ENCODE data around the gene ARFGAP2. TPM values are rescaled to one million over a fixed set of nuclear protein-coding genes. Genes with fewer than 3 reads are reported as not detected.

ARFGAP2 gene
- total RNA-seq, 4 donors from 2014 or later, result 105 to 239 (median 157) TPM

DNA sequence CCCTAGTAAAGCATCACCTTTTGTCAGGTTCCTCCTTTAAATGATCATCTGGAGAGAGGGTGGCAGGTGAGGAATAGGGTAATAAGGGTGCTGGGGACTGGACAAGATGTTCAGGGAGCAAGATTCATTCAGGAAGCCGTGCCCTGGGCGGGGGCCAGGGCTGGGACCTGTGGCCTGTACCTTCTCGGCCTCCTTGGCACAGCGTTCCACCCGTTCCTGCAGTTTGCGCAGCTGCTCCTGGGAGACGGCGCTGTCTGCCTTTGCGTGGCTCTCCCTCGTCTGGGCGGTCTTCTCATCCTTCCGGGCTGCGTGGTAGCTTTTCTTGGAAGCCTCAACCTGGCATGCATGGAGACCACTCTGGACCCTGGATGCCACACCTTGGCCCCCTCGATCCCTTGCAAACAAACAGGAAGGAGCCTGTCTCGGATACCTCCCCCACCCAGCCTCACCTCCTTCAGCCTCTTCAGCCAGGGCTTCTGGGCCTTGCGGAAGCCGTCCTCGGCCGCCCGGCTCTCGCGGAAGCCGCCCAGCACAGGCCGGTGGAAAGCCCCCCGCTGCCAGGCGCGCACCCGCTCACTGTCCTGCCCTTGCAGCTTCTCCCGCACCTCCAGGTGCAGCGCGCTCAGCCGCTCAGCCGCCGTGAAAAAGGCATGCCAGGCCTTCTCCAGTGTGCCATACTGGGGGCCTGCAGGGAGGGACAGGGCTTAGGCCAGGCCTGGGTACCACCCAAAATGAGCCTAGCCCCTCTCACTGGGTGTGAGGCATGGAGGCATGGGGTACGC is 3.5 kb upstream of the ARFGAP2 start:
- WGBS, 2 donors, result 92 to 94% methylated on average over 34 of the region's 35 CpGs
- no peak overlapping the region for H3K4me3 ChIP-seq (ENCODE audit: low read depth, poor library complexity, severe bottlenecking)
- no peak for DNase-seq (ENCODE audit: low spot score in 2 of 2)
- no peak for TF ChIP-seq POLR2A (IDR thresholded peaks at IDR 0.05)
- TF ChIP-seq, protein P1, sequence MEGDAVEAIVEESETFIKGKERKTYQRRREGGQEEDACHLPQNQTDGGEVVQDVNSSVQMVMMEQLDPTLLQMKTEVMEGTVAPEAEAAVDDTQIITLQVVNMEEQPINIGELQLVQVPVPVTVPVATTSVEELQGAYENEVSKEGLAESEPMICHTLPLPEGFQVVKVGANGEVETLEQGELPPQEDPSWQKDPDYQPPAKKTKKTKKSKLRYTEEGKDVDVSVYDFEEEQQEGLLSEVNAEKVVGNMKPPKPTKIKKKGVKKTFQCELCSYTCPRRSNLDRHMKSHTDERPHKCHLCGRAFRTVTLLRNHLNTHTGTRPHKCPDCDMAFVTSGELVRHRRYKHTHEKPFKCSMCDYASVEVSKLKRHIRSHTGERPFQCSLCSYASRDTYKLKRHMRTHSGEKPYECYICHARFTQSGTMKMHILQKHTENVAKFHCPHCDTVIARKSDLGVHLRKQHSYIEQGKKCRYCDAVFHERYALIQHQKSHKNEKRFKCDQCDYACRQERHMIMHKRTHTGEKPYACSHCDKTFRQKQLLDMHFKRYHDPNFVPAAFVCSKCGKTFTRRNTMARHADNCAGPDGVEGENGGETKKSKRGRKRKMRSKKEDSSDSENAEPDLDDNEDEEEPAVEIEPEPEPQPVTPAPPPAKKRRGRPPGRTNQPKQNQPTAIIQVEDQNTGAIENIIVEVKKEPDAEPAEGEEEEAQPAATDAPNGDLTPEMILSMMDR (IDR thresholded peaks at IDR 0.05), result no peak
- intact Hi-C loops (cut with DNase I; ENCODE audit: low total_unique reads), result loop anchor here (5.0 to 10.0 kb wide), 2 partner anchors 87 to 175 kb away; partner anchors contain the start of gene MYBPC3

DNA sequence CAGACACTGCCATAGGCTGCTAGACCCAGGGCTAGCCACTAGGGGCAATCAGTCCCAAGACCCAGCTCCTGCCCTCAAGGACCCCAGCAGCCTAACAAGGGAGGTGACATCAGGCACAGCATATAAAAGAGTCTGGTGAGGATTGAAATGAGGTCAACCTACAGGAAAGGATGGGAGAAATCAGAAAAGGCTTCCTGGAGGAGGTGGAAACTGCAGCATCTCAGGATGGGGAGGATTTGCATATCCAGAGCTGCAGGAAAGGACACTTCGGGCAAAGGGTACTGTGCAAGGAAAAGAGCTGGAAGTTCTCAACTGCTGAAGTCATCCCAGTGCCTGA is 2.9 kb upstream of the ARFGAP2 start:
- H3K4me3 ChIP-seq (ENCODE audit: low read depth, poor library complexity, severe bottlenecking), result no peak overlapping the region
- DNase-seq (ENCODE audit: low spot score in 2 of 2), result no peak
- TF ChIP-seq, protein P1 (IDR thresholded peaks at IDR 0.05), result no peak
- no peak for TF ChIP-seq POLR2A (IDR thresholded peaks at IDR 0.05)
- intact Hi-C loops (cut with DNase I; ENCODE audit: low total_unique reads), result no loop called here
- 86 to 89% methylated on average over 1 of the region's 1 CpG for WGBS, 2 donors

DNA sequence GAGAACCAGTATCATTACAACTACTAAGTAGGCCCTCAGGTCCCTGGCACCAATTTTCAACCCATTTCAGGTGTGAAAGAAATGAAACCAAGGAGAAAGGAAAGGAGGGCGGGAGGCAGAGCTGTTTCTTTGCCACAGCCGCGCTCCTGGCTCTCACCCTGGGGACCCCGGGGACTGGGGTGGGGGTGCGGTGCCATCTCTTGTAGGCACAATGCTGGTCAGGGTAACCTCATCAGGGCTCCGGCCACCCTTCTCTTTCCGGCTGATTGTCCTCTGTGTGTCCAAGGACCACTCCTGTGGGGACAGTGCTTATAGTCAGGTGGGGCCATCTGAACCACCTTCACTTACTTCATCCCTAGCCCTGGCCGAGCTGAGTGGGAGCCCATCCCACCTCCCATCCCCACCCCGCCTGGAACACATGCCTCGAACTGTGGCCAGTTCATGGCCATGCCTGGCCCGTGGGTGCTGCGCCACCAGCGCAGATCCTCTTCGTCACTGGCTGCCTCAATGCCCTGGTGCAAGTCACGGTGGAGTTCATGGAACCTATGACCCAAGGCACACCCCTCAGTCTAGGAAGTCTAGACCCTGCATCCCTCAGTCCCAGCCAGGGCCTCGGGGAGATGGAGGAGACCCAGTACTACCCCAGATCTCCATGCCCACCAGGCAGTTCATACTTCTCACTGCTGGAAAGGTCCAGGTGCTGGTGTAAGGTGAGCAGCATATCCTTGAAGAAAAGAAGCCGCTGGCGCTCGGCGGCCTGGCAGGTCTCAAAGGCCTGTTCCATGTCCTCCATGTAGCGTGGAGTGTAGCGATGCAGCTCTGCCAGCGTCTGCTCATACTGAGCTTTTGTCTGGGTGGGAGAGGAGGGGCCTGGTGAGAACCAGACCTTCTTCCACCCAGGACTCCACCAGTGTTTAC is 2.3 kb upstream of the ARFGAP2 start:
- WGBS, 2 donors, result 93 to 95% methylated on average over 22 to 23 of the region's 23 CpGs
- DNase-seq (ENCODE audit: low spot score in 2 of 2), result no peak
- TF ChIP-seq POLR2A (IDR thresholded peaks at IDR 0.05), result no peak
- TF ChIP-seq, protein P1 (IDR thresholded peaks at IDR 0.05), result no peak
- no peak overlapping the region for H3K4me3 ChIP-seq (ENCODE audit: low read depth, poor library complexity, severe bottlenecking)
- intact Hi-C loops (cut with DNase I; ENCODE audit: low total_unique reads), result no loop called here

DNA sequence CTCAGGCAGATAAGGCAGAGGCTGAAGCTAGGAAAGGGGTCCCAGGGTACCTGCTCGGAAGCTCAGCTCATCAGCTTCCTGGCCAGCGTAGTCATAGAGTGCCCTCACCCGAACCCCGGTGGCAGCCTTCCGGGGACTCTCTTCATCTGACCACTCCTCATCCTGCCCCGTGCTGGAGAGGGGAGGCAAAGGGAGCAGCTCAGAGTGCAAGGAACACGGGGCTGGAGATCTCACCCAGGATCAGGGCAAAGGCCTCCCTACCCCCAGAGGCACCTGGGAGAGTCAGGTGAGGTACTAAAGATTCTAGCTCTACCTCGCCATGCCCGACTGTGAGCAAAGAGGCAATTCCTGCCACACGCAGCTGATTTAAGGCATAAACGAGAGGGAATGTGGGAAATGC is 1.6 kb upstream of the ARFGAP2 start:
- intact Hi-C loops (cut with DNase I; ENCODE audit: low total_unique reads), result no loop called here
- DNase-seq (ENCODE audit: low spot score in 2 of 2), result no peak

DNA sequence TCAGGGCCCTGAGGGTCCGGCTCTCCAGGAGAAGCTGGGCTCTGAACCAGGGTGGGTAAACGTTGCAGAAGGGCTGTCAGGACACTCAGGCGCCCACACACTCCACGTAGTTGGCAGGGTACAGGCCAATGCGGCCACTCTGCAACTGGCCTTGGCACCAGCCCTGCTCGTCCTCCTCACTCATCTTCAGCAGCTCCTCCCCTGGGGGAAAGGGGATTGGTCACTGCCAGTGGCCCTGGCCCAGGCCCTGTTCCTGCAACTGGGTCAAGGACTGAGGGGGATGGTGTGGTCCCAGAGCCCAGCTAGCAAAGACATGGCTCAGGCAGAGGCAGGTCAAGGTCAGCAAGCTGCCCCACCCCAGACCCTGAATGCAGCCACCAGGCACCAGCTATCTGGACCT is 1.2 kb upstream of the ARFGAP2 start:
- intact Hi-C loops (cut with DNase I; ENCODE audit: low total_unique reads), result no loop called here
- 13 to 34% methylated on average over 4 to 6 of the region's 6 CpGs for WGBS, 2 donors
- no peak for DNase-seq (ENCODE audit: low spot score in 2 of 2)
- H3K4me3 ChIP-seq (ENCODE audit: low read depth, poor library complexity, severe bottlenecking), result no peak overlapping the region
- no peak for TF ChIP-seq POLR2A (IDR thresholded peaks at IDR 0.05)
- TF ChIP-seq, protein P1 (IDR thresholded peaks at IDR 0.05), result no peak

More for the DNA sequence above, 1.6 kb upstream of the ARFGAP2 start:
- no peak overlapping the region for H3K4me3 ChIP-seq (ENCODE audit: low read depth, poor library complexity, severe bottlenecking)
- TF ChIP-seq, protein P1 (IDR thresholded peaks at IDR 0.05), result no peak
- TF ChIP-seq POLR2A (IDR thresholded peaks at IDR 0.05), result no peak
- 87 to 89% methylated on average over 11 of the region's 11 CpGs for WGBS, 2 donors
